ENCODE measurements around the gene FBXO39. TPM values are rescaled to one million over a fixed set of nuclear protein-coding genes. Genes with fewer than 3 reads are reported as not detected.
"Not testable (repeated sequence)": the region's sequence is repeated elsewhere in the genome, so short reads cannot be mapped to it uniquely, and the experiment has no call there.

FBXO39 gene
- total RNA-seq, 1 experiment from 2014 or later, result not detected

- DNase-seq (ENCODE audit: low read depth), result no peak
These were observed 13.1 kb downstream of the FBXO39 start for GRCh38 chr17:6789146-6789545.

- DNase-seq (ENCODE audit: low read depth), result no peak
These were observed 17.9 kb downstream of the FBXO39 start for GRCh38 chr17:6793748-6794493.

GRCh38 chr17:6796017-6796886 is 20.2 kb downstream of the FBXO39 start:
- no peak for DNase-seq (ENCODE audit: low read depth)

- peak; percentile 79 for DNase-seq (ENCODE audit: low read depth)
These were observed 21.0 kb downstream of the FBXO39 start for GRCh38 chr17:6796887-6797490.

- no peak for DNase-seq (ENCODE audit: low read depth)
These were observed 21.8 kb downstream of the FBXO39 start for GRCh38 chr17:6797718-6798351.

- DNase-seq (ENCODE audit: low read depth), result no peak
These were observed 23.7 kb downstream of the FBXO39 start for GRCh38 chr17:6799738-6800137.

GRCh38 chr17:6800422-6801027 is 24.5 kb downstream of the FBXO39 start:
- no peak for DNase-seq (ENCODE audit: low read depth)

- no peak for DNase-seq (ENCODE audit: low read depth)
These were observed 35.5 kb downstream of the FBXO39 start for GRCh38 chr17:6811510-6811909.

GRCh38 chr17:6812295-6812694 is 36.3 kb downstream of the FBXO39 start:
- DNase-seq (ENCODE audit: low read depth), result no peak

GRCh38 chr17:6815775-6816174 is 39.8 kb downstream of the FBXO39 start:
- DNase-seq (ENCODE audit: low read depth), result peak; percentile 17

- DNase-seq (ENCODE audit: low read depth), result not testable (repeated sequence)
These were observed 40.4 kb downstream of the FBXO39 start for GRCh38 chr17:6816368-6816767.

- no peak for DNase-seq (ENCODE audit: low read depth)
These were observed 42.9 kb downstream of the FBXO39 start for GRCh38 chr17:6818938-6819337.

- DNase-seq (ENCODE audit: low read depth), result peak; percentile 92
These were observed 47.0 kb downstream of the FBXO39 start for GRCh38 chr17:6823011-6823442.

GRCh38 chr17:6830383-6830986 is 54.5 kb downstream of the FBXO39 start:
- no peak for DNase-seq (ENCODE audit: low read depth)

- peak; percentile 64 for DNase-seq (ENCODE audit: low read depth)
These were observed 55.7 kb downstream of the FBXO39 start, which contains the start of gene TEKT1 for GRCh38 chr17:6831661-6832263. TEKT1 (minus strand) TSS chr17:6831729; CDS start chr17:6830376, 1,353 bp downstream.

Other genes starting within 250 kb of the FBXO39 start
- gene PITPNM3, start 219.7 kb upstream of the FBXO39 start, total RNA-seq (2014; rRNA removed), result 1.5 TPM in 2 replicates
- gene KIAA0753, start 135.5 kb upstream of the FBXO39 start, total RNA-seq (2014; rRNA removed), result 9.9 and 12.8 TPM in 2 replicates
- 226 and 251 TPM in 2 replicates for gene TXNDC17, start 135.2 kb upstream of the FBXO39 start, total RNA-seq (2014; rRNA removed)
- 7.4 and 9.6 TPM in 2 replicates for gene MED31, start 124.6 kb upstream of the FBXO39 start, total RNA-seq (2014; rRNA removed)
- 0.45 and 0.92 TPM in 2 replicates for gene C17orf100, start 124.5 kb upstream of the FBXO39 start, total RNA-seq (2014; rRNA removed)
- not detected in 2 replicates for gene SLC13A5, start 62.8 kb upstream of the FBXO39 start, total RNA-seq (2014; rRNA removed)
- 3.0 and 6.7 TPM in 2 replicates for gene XAF1, start 20.2 kb upstream of the FBXO39 start, total RNA-seq (2014; rRNA removed)
- gene TEKT1, start 55.5 kb downstream of the FBXO39 start, total RNA-seq (2014; rRNA removed), result not detected in 2 replicates
- gene ALOX12, start 219.8 kb downstream of the FBXO39 start, total RNA-seq (2014; rRNA removed), result not detected in 2 replicates
- gene RNASEK, start 236.4 kb downstream of the FBXO39 start, total RNA-seq (2014; rRNA removed), result 161 and 204 TPM in 2 replicates
- not detected in 2 replicates for gene BCL6B, start 246.8 kb downstream of the FBXO39 start, total RNA-seq (2014; rRNA removed)

Measured in LHCN-M2 (cell line).